ENCODE measurements around the gene SLC25A34. TPM values are rescaled to one million over a fixed set of nuclear protein-coding genes. Genes with fewer than 3 reads are reported as not detected.

SLC25A34 gene
- total and polyA plus RNA-seq, 2 of the 13 experiments (the other 11 are each of a cell fraction or from before 2014, with no cell fraction given), result 0.13 to 0.18 TPM

DNA sequence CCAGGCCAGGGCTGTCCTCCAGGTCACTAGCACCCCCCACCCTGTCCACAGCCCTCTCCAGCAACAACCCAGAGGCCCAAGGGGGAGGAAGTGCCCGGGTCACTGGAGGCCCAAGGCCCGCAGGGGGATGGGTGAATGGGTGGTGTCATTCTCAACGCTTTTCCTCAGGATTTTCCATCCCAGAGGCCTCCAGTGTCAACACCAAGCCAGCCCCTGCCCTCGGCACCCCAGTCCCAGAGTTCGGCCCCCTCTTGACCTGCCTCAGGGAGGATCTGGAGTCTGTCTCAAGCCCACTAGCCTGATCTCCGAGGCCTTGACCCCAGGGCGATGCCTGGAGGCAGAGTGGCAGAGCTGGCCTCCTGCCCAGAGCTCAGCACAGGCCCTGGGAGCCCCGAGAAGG lies 11.3 kb downstream of the SLC25A34 start (continued):
- TF ChIP-seq, protein P1, sequence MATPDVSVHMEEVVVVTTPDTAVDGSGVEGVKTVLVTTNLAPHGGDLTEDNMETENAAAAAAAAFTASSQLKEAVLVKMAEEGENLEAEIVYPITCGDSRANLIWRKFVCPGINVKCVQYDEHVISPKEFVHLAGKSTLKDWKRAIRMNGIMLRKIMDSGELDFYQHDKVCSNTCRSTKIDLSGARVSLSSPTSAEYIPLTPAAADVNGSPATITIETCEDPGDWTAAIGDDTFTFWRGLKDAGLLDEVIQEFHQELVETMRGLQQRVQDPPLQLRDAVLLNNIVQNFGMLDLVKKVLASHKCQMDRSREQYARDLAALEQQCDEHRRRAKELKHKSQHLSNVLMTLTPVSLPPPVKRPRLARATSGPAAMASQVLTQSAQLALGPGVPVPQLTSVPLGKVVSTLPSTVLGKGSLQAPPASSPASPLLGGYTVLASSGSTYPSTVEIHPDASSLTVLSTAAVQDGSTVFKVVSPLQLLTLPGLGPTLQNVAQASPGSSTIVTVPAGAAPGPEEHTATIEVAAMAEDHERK (CRISPR knock-in tag; IDR thresholded peaks at IDR 0.05; ENCODE audit: low read depth), result no peak
- TF ChIP-seq ASH2L (IDR thresholded peaks at IDR 0.05; ENCODE audit: insufficient read length, low read depth, low read length) (no peak), FOXA3 (CRISPR knock-in tag; IDR thresholded peaks at IDR 0.05) (peak; percentile 53; the same call in 1 of the 2 replicates), SRY (CRISPR knock-in tag; IDR thresholded peaks at IDR 0.05) (no peak), SAP130 (CRISPR knock-in tag; IDR thresholded peaks at IDR 0.05; ENCODE audit: low read depth) (0 out of 2 replicates have a peak, but pooled peaks have one; percentile 25), GATA4 (IDR thresholded peaks at IDR 0.05; ENCODE audit: borderline replicate concordance, low read depth) (no peak), SIN3B (IDR thresholded peaks at IDR 0.05; ENCODE audit: low read length) (no peak), PAWR (CRISPR knock-in tag; IDR thresholded peaks at IDR 0.05; ENCODE audit: borderline replicate concordance) (no peak), XRCC5 (optimal IDR thresholded peaks at IDR 0.05; ENCODE audit: low read length) (no peak)
- TF ChIP-seq, protein P2, sequence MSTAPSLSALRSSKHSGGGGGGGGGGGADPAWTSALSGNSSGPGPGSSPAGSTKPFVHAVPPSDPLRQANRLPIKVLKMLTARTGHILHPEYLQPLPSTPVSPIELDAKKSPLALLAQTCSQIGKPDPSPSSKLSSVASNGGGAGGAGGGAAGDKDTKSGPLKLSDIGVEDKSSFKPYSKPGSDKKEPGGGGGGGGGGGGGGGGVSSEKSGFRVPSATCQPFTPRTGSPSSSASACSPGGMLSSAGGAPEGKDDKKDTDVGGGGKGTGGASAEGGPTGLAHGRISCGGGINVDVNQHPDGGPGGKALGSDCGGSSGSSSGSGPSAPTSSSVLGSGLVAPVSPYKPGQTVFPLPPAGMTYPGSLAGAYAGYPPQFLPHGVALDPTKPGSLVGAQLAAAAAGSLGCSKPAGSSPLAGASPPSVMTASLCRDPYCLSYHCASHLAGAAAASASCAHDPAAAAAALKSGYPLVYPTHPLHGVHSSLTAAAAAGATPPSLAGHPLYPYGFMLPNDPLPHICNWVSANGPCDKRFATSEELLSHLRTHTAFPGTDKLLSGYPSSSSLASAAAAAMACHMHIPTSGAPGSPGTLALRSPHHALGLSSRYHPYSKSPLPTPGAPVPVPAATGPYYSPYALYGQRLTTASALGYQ (CRISPR knock-in tag; IDR thresholded peaks at IDR 0.05), result no peak
- TF ChIP-seq, protein P3, sequence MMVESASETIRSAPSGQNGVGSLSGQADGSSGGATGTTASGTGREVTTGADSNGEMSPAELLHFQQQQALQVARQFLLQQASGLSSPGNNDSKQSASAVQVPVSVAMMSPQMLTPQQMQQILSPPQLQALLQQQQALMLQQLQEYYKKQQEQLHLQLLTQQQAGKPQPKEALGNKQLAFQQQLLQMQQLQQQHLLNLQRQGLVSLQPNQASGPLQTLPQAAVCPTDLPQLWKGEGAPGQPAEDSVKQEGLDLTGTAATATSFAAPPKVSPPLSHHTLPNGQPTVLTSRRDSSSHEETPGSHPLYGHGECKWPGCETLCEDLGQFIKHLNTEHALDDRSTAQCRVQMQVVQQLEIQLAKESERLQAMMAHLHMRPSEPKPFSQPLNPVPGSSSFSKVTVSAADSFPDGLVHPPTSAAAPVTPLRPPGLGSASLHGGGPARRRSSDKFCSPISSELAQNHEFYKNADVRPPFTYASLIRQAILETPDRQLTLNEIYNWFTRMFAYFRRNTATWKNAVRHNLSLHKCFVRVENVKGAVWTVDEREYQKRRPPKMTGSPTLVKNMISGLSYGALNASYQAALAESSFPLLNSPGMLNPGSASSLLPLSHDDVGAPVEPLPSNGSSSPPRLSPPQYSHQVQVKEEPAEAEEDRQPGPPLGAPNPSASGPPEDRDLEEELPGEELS (CRISPR knock-in tag; IDR thresholded peaks at IDR 0.05), result peak; percentile 53; the same call in 1 of the 2 replicates
- TF ChIP-seq, protein P4, sequence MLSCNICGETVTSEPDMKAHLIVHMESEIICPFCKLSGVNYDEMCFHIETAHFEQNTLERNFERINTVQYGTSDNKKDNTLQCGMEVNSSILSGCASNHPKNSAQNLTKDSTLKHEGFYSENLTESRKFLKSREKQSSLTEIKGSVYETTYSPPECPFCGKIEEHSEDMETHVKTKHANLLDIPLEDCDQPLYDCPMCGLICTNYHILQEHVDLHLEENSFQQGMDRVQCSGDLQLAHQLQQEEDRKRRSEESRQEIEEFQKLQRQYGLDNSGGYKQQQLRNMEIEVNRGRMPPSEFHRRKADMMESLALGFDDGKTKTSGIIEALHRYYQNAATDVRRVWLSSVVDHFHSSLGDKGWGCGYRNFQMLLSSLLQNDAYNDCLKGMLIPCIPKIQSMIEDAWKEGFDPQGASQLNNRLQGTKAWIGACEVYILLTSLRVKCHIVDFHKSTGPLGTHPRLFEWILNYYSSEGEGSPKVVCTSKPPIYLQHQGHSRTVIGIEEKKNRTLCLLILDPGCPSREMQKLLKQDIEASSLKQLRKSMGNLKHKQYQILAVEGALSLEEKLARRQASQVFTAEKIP (CRISPR knock-in tag; IDR thresholded peaks at IDR 0.05; ENCODE audit: borderline replicate concordance), result no peak
- TF ChIP-seq, protein P5, sequence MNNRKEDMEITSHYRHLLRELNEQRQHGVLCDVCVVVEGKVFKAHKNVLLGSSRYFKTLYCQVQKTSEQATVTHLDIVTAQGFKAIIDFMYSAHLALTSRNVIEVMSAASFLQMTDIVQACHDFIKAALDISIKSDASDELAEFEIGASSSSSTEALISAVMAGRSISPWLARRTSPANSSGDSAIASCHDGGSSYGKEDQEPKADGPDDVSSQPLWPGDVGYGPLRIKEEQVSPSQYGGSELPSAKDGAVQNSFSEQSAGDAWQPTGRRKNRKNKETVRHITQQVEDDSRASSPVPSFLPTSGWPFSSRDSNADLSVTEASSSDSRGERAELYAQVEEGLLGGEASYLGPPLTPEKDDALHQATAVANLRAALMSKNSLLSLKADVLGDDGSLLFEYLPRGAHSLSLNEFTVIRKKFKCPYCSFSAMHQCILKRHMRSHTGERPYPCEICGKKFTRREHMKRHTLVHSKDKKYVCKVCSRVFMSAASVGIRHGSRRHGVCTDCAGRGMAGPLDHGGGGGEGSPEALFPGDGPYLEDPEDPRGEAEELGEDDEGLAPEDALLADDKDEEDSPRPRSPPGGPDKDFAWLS (CRISPR knock-in tag; IDR thresholded peaks at IDR 0.05; ENCODE audit: borderline replicate concordance), result no peak
- TF ChIP-seq, protein P6, sequence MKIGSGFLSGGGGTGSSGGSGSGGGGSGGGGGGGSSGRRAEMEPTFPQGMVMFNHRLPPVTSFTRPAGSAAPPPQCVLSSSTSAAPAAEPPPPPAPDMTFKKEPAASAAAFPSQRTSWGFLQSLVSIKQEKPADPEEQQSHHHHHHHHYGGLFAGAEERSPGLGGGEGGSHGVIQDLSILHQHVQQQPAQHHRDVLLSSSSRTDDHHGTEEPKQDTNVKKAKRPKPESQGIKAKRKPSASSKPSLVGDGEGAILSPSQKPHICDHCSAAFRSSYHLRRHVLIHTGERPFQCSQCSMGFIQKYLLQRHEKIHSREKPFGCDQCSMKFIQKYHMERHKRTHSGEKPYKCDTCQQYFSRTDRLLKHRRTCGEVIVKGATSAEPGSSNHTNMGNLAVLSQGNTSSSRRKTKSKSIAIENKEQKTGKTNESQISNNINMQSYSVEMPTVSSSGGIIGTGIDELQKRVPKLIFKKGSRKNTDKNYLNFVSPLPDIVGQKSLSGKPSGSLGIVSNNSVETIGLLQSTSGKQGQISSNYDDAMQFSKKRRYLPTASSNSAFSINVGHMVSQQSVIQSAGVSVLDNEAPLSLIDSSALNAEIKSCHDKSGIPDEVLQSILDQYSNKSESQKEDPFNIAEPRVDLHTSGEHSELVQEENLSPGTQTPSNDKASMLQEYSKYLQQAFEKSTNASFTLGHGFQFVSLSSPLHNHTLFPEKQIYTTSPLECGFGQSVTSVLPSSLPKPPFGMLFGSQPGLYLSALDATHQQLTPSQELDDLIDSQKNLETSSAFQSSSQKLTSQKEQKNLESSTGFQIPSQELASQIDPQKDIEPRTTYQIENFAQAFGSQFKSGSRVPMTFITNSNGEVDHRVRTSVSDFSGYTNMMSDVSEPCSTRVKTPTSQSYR (CRISPR knock-in tag; IDR thresholded peaks at IDR 0.05; ENCODE audit: borderline replicate concordance), result peak; percentile 90
